GM21717 (cell line): ENCODE results near the gene SOX15.

Source experiments
- ATAC-seq: cut with Tn5 transposase; IDR thresholded peaks from one replicate; pipeline ENCODE4 v1.9.1; 2021; ENCODE audit warnings: mild to moderate bottlenecking, moderate library complexity; ENCODE audit not compliant: unreplicated experiment

The SOX15 gene

GRCh38 chr17:7559320-7560171 is 30.3 kb downstream of the SOX15 start:
- ATAC-seq = no peak

DNA sequence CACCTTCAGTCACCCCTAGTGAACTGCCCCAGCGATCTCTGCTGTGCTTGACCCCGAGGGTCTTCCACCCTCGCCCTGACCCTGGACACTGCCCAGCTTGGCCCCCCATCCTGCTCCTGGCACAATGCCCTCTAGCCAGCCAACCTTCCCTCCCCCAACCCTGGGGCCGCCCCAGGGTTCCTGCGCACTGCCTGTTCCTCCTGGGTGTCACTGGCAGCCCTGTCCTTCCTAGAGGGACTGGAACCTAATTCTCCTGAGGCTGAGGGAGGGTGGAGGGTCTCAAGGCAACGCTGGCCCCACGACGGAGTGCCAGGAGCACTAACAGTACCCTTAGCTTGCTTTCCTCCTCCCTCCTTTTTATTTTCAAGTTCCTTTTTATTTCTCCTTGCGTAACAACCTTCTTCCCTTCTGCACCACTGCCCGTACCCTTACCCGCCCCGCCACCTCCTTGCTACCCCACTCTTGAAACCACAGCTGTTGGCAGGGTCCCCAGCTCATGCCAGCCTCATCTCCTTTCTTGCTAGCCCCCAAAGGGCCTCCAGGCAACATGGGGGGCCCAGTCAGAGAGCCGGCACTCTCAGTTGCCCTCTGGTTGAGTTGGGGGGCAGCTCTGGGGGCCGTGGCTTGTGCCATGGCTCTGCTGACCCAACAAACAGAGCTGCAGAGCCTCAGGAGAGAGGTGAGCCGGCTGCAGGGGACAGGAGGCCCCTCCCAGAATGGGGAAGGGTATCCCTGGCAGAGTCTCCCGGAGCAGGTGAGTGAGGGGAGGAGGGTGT is 31.2 kb downstream of the SOX15 start, which contains the start of gene TNFSF13:
TNFSF13 (plus strand) TSS at position 207 of the 776 bp plus-strand sequence; CDS start at position 497, 290 bp downstream.
- ATAC-seq = no peak

GRCh38 chr17:7557775-7558543 is 31.9 kb downstream of the SOX15 start:
- ATAC-seq = no peak

- ATAC-seq = no peak
Measured at GRCh38 chr17:7557147-7557764, 32.6 kb downstream of the SOX15 start.

DNA sequence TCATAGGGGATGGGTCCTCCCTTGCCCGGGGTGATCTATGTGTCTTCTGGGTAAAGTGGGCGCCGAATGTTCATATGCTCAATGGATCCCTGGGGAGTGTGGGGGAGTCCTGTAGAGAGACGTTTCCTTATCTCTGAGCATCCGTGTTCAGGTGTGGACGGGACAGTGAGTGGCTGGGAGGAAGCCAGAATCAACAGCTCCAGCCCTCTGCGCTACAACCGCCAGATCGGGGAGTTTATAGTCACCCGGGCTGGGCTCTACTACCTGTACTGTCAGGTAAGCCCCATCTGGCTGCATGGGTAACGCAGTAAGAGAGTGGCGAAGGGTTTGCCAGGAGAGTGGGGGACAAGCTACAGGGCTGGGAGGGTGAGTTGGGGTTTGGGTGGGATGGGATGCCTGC is 33.3 kb downstream of the SOX15 start:
- ATAC-seq = no peak

DNA sequence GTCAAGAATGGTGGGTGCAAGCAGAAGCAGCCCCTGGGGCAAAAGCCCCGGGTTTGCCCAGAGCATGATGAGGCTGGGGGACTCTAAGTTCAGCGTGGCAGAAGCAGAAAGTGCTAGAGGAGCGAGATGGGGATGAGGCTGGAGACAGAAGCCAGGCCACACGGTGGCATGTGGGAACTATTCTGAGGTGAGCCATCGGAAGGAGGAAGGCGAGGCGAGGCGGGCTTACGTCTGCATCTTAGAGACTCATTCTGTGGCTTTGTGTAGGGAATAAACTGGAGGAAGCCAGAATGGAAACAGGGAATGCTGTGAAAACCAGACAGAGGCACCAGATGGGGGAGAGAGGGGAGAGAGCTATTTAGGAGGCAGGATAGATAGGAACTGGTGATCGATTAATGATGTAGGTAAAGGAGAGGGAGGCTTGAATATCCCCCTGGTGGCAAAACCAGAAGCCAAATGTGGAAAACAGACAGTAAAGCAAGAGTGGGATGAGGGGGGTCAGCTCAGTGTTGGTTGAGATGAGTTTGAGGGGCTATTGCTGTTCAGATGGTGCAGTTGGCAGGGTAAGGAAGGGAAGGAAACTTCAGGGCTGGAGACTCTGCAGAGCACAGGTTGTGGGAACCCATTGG is 34.5 kb downstream of the SOX15 start:
- ATAC-seq = no peak

DNA sequence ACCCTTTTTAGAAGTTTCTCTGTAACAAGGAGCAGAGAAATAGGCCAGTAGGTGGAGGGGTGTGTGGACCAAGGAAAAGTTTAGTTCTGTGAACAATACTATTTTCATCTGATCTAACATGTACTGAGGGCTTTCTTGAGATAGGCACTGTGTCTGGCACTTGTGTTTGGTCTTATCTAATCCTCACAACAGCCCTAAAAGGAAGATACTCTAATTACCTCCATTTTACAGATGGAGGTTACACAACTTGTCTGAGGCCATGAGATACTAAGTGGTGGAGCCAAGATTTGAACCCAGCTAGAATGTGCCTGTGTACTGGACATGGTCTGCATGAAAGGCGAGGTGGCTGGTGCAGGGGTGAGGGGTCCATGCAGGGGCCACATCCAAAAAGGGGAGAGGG is 36.5 kb downstream of the SOX15 start:
- no peak for ATAC-seq

DNA sequence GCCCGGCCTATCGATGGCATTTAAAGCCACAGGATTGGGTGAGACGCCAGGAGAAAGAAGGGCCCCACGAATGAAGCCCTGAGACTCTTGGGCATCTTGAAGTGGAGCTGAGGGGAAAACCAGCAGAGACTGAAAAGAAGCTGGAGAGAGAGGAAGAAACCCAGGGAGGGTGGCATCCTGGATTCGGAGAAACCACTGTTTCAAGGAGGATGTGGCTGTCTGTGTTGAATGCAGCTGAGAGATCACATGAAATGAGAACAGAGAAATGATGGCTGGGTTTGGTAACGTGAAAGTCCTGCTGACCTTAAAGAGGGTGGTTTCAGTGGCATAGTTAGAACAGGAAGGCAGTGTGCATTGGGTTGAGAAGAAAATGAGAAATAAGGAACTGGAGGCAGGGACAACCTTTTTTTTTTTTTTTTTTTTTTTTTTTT is 37.3 kb downstream of the SOX15 start:
- ATAC-seq = peak; percentile 52

- no peak for ATAC-seq
Measured at GRCh38 chr17:7551396-7551795, 38.5 kb downstream of the SOX15 start.

GRCh38 chr17:7550344-7550743 is 39.5 kb downstream of the SOX15 start:
- no peak for ATAC-seq

DNA sequence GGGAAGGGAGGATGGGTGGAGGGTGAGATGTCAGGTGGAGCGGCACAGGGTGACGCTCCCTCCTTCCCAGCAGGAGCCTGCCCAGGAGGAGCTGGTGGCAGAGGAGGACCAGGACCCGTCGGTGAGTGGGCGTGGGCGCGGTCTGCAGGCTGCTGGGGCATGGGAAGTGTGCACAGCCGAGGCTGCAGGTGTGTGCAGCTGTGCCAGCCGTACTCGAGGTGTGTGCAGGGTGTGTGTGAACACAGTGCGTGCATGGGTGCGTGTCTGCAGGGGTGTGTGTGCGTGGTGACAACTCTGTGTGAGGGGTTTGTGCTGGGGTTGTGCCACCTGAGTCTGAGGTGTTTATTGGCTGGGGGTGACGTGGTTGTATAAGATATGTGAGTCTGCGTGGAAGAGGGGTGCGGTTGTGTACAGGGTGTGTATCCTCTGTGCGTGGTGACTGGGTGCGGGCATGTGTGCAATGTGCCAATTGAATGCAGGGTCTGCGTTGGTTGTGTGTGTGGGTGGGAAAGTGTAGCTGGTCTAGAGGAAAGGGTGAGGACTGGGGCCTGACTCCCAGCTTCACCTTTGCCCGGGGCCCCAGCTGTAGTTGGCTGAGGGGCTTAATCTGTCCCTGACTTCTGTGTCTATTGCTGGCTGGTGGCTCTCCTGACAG is 40.4 kb downstream of the SOX15 start:
- ATAC-seq = no peak

GRCh38 chr17:7548585-7549400 is 41.1 kb downstream of the SOX15 start, which contains the start of gene TNFSF12:
Gene TNFSF12 (plus strand): TSS chr17:7549058. CDS start chr17:7549154, 96 bp downstream.
- ATAC-seq = no peak

DNA sequence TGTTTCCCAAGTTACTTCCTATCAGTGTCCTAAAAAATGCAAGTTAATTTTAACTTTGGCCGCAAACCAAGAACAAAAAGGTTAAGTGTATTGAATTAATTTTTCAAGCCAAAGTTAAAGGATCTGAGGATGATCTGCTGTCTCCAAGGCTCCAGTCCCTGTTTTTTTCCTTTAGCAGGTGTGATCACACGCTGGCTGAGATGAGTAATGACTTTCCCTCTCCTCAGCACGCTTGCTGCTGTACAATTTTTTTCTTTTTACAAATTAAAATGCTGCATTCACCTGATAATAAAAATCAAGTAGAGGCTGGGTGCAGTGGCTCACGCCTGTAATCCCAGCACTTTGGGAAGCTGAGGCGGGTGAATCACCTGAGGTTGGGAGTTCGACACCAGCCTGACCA is 45.0 kb downstream of the SOX15 start:
- no peak for ATAC-seq

- ATAC-seq = no peak
Measured at GRCh38 chr17:7541074-7541621, 48.7 kb downstream of the SOX15 start.

- ATAC-seq = no peak
Measured at GRCh38 chr17:7538891-7539545, 50.9 kb downstream of the SOX15 start.
